ENCODE results near the gene SVOPL.

DNA sequence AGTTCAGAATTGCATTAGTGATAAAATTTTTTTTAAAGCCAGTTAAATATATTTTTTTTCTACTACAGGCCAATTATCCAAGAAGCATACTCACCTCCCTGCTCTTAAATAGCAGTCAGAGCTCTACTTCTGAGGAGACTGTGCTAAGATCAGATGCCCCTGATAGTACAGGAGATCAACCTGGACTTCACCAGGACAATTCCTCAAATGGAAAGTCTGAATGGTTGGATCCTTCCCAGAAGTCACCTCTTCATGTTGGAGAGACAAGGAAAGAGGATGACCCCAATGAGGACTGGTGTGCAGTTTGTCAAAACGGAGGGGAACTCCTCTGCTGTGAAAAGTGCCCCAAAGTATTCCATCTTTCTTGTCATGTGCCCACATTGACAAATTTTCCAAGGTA, 122.0 kb downstream of the SVOPL start:
- TF ChIP-seq, protein P1, sequence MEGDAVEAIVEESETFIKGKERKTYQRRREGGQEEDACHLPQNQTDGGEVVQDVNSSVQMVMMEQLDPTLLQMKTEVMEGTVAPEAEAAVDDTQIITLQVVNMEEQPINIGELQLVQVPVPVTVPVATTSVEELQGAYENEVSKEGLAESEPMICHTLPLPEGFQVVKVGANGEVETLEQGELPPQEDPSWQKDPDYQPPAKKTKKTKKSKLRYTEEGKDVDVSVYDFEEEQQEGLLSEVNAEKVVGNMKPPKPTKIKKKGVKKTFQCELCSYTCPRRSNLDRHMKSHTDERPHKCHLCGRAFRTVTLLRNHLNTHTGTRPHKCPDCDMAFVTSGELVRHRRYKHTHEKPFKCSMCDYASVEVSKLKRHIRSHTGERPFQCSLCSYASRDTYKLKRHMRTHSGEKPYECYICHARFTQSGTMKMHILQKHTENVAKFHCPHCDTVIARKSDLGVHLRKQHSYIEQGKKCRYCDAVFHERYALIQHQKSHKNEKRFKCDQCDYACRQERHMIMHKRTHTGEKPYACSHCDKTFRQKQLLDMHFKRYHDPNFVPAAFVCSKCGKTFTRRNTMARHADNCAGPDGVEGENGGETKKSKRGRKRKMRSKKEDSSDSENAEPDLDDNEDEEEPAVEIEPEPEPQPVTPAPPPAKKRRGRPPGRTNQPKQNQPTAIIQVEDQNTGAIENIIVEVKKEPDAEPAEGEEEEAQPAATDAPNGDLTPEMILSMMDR (IDR thresholded peaks at IDR 0.05), result no peak
- no peak for TF ChIP-seq EZH2 (IDR thresholded peaks at IDR 0.05; ENCODE audit: borderline replicate concordance, insufficient read depth, low read depth, low read length, poor library complexity, severe bottlenecking)
